Activated gamma-delta T cell (primary cell): ENCODE data around the gene COL4A2.

Experiments
- DNase-seq: peaks from one replicate; lab custom pipeline; 2025; lab: John Stamatoyannopoulos, UW

The COL4A2 gene

DNA sequence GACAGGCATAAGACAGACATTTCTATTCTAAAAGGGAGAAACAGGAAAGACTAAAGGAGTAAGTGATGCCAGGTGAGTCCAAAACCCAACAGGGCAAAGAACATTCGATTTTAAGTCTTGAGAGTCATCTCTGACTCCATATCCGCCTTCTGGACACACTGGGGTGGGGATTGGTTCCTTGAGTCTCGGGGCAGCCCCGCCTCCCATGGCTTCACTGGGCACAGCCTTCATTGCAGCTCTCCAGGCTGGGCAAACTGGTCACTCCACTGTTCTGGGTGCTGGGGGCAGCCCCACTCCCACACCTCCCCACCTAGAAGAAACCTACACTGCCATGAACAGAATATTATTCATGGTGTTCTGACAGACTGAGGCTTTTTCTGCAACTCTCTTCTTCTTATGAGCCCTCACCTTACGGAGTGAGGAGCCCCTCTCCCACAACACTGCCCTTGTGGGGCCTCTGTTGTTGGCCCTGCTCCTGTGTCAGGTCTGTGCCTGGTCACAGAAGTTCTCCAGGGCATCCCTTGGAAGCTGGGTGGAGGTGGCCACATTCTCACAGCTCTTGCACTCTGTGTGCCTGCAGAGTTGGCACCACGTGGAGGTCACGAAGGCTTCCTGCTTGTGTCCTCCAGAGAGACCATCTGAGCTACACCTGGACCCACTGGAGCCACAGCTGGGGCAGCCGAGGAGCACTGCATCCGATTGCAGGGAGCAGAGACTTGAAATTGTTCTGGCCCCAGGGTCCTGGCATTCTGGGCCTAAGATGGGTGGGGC, 95.4 kb downstream of the COL4A2 start:
- no peak for DNase-seq

GRCh38 chr13:110403315-110403714, 96.2 kb downstream of the COL4A2 start:
- no peak for DNase-seq

- no peak for DNase-seq
Observed at GRCh38 chr13:110403721-110404120, 96.6 kb downstream of the COL4A2 start.

- DNase-seq, result no peak
Observed at GRCh38 chr13:110404321-110404720, 97.2 kb downstream of the COL4A2 start.

DNA sequence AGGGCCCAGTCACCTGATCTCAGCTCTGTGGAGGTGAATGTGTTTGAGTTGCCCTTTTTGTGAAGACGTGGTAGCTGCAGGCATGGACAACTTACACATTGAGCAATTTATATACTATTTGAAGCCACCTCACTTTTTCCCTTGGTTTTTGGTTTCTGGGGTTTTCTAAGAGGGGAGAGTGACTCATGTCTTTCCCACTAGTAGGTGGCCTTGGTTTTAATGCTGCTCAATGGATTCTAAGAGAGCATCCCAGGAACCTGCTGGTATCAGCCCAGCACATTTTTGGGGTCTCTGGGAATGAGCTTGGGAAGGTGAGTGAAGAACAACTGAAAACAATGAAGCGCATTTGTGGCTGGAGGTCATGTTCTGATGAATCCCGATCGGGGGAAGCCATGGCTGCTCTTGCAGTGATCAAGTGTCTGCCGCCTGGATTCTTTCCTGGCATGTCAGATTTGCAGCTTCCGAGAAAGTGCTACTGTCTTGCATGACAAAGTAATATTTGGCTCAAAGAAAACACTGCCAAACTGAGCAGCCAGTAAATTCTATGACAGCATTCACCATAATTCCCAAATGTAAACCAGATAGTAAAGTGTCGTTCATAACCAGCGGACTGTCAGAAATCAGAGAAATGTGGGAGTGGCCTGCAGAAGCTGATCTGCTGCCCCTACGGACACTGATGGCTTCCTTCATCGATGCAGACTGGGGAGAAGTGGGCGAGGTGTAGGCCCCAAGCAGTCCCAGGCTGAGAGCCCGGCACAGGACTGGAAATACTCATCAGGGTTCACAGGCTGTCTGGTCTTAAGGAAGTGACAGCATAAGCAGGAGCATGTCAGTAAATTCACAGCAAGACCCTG, 98.7 kb downstream of the COL4A2 start:
- DNase-seq, result no peak

DNA sequence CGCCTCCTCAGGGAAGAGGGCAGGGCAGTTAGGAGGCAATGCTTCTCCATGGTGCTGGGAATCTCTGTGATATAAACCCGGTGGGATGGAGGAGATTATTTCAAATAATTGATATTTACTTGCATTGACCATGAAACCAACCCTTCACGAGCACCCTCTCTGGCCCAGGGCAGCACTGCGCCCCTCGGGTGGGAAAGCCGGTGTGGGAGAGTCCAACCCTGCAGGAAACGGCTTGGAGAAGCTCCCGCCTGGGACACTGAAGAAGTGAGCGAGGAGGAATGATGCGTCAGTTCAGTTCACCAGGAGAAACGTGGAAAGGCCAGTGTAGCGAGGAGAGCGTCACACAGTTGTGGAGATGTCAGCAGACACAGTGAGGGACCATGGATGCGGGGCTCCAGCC, 99.9 kb downstream of the COL4A2 start:
- DNase-seq, result no peak

DNA sequence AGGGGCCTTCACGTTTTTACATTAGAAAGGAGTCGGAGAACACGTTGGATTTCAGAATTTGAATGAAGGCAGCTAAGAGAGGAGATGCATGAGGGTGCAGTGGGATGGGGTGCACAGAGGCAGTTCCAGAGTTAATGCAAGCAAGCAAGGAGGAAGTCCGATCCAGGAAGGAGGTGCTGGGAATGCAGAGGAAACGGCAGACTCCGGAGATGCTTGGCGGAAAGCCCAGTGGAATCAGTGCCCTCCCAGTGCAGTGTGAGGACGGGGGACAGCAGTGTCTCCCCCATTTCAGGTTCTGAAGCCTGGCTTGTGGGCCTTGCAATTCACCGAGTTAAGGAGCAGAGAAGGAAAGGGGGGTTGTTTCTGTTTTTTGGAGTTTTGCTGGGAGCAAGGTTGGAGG, 100.4 kb downstream of the COL4A2 start:
- no peak for DNase-seq

- DNase-seq, result no peak
Observed at GRCh38 chr13:110408286-110408685, 101.2 kb downstream of the COL4A2 start.

DNA sequence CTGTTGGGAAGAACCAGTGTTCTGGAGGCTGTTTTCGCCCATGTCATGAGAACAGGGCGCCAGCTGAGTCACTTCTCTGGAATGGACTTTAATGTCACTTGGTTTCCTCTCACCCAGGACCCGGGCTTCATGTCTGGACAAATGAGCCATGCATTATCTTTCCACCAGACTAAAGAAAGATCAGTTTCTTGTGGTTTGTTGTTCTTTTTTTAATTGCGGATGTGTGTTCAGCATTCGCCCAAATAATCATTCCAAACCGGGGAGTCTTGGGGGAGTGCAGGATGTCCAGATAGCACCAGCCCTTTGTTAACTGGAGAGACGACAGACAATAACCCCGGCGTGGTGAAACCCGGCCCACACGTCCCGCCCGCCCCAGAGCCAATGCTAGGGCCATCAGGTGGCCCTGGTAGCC, 102.5 kb downstream of the COL4A2 start:
- DNase-seq, result no peak

DNA sequence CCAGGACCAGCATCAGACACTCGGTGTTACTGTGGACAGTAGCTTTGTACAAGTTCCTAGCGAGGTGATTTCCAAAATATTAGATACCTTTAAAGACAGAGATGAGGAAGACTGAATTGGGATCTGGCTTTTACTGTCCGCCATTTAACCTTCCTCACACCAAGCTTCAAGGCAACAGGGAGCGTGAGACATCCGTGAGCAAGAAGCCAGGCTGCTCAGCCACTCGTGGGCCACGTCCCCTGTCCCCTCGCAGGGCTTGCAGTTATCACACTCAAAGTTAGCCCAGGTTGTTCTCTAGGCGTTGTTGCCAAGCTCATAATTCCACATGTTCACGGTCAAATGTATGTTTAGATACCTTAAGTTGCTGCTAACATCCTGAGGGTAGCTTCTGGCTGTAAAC, 102.9 kb downstream of the COL4A2 start:
- no peak for DNase-seq

DNA sequence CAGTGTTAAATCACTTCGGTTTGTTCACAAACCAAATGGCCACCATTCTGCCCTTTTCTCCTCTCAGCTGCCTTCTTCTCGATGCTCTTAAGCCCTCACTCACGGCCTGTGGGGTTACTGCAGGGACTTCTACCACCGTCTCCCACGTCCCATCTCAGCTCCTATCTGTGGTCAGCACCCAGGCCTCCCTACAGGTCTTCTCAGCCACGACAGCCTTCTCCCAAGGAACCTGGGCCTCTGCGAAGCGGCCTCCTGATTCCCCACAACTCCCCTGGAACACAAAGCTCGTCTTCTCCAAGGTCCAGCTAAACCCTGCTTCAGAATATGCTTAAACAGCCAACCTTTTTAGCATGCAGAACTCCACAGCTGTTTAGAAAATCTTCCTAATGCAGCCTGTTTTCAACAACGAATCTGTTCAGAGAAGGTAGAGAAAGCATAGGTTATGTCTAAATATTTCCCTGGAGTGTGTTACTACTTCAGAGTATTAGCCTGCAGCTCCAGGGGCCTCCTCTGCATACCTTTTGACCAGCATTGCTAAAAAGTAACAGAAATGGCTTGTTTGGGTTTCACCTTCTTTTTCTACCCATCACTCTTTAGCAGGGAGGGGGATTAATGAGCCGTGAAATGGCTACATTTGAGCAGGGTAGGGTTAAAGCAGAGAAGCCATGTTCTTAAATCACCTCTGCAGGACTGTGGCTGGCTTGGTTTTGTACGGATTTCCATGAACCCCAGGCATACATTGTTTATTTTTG, 104.0 kb downstream of the COL4A2 start:
- no peak for DNase-seq

GRCh38 chr13:110411688-110412059, 104.6 kb downstream of the COL4A2 start:
- DNase-seq, result no peak

GRCh38 chr13:110412132-110412914, 105.2 kb downstream of the COL4A2 start:
- DNase-seq, result no peak

GRCh38 chr13:110413016-110413675, 106.1 kb downstream of the COL4A2 start:
- DNase-seq, result no peak

DNA sequence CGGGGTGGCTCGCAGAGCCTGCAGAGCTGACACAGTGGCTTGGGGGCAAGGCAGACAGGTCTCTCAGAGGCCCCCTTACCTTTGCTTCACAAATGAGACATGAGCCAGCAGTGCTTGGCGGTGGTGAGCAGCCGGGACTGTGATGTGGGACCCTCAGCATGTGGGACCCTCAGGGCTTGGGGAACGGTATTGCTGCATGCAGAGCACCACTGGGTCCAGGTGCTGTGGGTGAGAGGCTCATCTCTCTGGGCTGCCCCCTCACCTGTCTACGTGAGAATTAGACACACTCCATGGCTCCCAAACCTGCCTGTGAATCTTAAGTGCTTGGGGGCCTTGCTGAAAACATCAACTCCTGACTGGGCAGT, 106.6 kb downstream of the COL4A2 start:
- no peak for DNase-seq

DNA sequence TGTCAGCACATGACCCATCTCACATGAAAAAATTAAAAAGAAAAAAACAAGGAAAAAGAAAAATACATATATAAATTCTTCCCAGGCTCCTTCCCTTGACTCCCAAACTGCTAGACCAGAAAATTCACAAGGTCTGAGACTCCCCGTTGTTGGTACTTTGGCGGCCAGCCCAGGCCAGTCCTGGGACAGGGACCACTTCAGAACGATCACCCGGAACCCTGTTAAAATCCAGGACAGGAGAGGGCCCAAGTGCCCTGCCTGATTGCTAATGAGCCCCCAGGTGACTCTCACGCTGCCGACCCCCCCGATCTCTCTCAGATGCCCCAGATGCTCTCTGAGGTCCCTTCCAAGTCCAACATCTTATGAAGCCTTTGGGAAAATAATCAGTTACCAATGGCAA, 107.2 kb downstream of the COL4A2 start:
- DNase-seq, result no peak

DNA sequence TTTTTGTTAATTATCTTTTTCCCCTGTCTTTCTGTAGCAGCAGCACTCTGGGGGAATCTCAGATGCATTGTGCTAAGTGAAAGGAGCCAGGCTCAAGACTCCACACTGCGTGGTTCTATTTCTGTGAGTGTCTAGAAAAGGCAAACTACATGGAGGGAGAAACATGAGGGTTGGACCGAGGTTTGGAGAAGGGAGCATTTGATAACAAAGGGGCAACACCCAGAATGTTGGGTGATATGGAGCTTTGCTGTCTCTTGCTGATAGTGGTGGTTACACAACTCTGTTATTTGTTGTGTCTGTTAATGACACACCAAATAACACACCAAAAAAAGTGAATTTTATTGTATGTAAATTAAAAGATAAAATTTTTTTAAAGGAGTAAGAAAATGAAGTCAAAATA, 107.8 kb downstream of the COL4A2 start:
- DNase-seq, result no peak

DNA sequence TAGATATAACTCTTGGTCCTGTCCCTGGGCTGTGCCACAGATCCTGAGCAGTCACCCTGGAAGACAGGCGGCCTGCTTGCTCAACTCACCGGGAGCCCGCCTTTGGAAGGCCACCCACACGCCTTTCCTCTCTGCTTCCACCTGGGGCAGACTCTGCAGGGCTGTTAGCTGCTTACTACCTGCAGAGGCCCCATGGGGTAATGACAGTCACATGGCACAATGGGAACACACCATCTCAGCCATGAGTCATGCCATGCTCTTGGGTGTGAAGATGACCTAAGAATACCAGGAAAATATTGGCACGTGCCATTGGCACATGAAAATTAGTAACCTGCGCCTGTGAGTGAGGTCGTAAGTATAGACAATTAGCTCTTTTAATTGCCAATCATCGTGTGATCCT, 108.6 kb downstream of the COL4A2 start:
- no peak for DNase-seq

- DNase-seq, result no peak
Observed at GRCh38 chr13:110416131-110417025, 109.3 kb downstream of the COL4A2 start.

GRCh38 chr13:110418944-110419343, 111.9 kb downstream of the COL4A2 start:
- no peak for DNase-seq
